PFSK-1 (cell line): ENCODE measurements around the gene ADPRHL1.

ENCODE experiments used
- FOXP2 ChIP-seq: optimal IDR thresholded peaks from 2 replicates; pipeline ENCODE3; 2011; ENCODE audit warnings: borderline replicate concordance, control low read depth, inconsistent platforms; ENCODE audit not compliant: insufficient read depth; ENCODE audit errors: extremely low read length, extremely low read depth
- POLR2AphosphoS5 ChIP-seq: IDR thresholded peaks from 2 replicates; pipeline ENCODE4 v1.6.1; 2012; ENCODE audit warnings: low read depth, mild to moderate bottlenecking, control low read depth, low read length, moderate library complexity
- SIN3A ChIP-seq: IDR thresholded peaks from 2 replicates; pipeline ENCODE4 v1.6.1; 2012; ENCODE audit warnings: mild to moderate bottlenecking, low read length, moderate library complexity, borderline replicate concordance; ENCODE audit not compliant: insufficient read depth
- TAF1 ChIP-seq: IDR thresholded peaks from 2 replicates; pipeline ENCODE4 v1.6.1; 2012; ENCODE audit warnings: low read length, control low read depth, borderline replicate concordance; ENCODE audit not compliant: insufficient read depth
- TF ChIP-seq, protein P1 (sequence below), 2 experiments: IDR thresholded peaks; 2 replicates each; pipeline versions ENCODE4 v1.6.1 to v1.8.0; 2011 to 2012; ENCODE audit warnings: low read depth in 2 of 2, low read length in 2 of 2, control low read depth in 1 of 2, inconsistent platforms in 1 of 2, mild to moderate bottlenecking in 1 of 2, moderate library complexity in 1 of 2; ENCODE audit not compliant: insufficient read depth in 1 of 2

Gene ADPRHL1

DNA sequence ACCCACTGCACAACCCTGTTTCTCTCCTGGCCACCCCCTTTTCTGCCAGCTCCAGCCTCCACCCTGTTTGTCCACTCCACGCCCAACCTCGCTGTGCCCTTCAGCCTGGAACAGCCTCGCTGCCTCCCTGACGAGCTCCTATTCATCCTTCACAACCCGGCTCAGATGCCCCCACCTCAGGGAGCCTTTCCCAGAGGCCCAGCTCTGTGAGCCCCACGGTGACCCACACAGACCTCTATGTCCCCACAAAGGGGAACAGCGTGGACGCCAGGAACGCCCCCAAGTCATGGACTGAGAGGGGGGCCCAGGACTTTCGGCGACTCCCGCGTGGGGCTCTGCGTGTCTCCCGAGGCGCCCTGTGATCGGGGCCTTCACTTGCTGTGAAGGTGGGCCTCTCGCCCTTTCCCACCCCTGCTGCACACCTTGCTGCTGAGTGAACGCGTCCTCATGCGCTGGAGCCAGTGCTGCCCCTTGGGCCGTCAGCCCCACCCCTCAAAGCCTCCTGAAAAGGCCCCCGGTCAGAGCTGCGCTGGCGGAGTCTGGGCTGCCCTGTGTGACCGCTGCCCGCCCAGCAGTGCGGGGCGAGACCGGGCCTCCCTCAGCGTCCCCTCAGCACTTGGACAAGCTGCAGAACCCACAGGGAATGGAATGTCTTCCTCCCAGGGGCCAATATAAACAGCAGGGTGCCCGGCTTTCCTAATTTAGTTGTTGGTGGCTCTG is 40.0 kb downstream of the ADPRHL1 start:
- TF ChIP-seq TAF1 (no peak), POLR2AphosphoS5 (no peak), SIN3A (no peak), FOXP2 (no peak)
- TF ChIP-seq, protein P1, sequence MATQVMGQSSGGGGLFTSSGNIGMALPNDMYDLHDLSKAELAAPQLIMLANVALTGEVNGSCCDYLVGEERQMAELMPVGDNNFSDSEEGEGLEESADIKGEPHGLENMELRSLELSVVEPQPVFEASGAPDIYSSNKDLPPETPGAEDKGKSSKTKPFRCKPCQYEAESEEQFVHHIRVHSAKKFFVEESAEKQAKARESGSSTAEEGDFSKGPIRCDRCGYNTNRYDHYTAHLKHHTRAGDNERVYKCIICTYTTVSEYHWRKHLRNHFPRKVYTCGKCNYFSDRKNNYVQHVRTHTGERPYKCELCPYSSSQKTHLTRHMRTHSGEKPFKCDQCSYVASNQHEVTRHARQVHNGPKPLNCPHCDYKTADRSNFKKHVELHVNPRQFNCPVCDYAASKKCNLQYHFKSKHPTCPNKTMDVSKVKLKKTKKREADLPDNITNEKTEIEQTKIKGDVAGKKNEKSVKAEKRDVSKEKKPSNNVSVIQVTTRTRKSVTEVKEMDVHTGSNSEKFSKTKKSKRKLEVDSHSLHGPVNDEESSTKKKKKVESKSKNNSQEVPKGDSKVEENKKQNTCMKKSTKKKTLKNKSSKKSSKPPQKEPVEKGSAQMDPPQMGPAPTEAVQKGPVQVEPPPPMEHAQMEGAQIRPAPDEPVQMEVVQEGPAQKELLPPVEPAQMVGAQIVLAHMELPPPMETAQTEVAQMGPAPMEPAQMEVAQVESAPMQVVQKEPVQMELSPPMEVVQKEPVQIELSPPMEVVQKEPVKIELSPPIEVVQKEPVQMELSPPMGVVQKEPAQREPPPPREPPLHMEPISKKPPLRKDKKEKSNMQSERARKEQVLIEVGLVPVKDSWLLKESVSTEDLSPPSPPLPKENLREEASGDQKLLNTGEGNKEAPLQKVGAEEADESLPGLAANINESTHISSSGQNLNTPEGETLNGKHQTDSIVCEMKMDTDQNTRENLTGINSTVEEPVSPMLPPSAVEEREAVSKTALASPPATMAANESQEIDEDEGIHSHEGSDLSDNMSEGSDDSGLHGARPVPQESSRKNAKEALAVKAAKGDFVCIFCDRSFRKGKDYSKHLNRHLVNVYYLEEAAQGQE (IDR thresholded peaks at IDR 0.05; ENCODE audit: insufficient read depth in 1 of 2, low read depth in 2 of 2, low read length in 2 of 2) = no peak

DNA sequence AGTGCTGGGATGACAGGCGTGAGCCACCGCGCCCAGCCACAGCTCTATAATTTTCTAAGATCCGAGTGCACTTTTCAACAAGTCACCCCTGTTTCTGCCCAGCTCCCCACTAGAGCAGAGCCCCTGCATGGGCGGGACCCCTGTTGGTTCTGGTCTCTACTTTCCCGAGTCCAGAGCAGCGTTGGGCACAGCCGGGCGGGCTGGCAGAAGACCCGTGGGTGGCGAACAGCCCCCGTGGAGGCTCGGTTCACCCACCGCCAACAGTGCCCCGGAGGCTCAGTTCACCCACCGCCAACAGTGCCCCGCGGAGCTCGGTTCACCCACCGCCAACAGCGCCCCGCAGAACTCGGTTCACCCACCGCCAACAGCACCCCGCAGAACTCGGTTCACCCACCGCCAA is 40.8 kb downstream of the ADPRHL1 start:
- no peak for TF ChIP-seq POLR2AphosphoS5
- TF ChIP-seq TAF1 = no peak
- no peak for TF ChIP-seq SIN3A
- TF ChIP-seq, protein P1 (IDR thresholded peaks at IDR 0.05; ENCODE audit: insufficient read depth in 1 of 2, low read depth in 2 of 2, low read length in 2 of 2) = no peak
- no peak for TF ChIP-seq FOXP2

DNA sequence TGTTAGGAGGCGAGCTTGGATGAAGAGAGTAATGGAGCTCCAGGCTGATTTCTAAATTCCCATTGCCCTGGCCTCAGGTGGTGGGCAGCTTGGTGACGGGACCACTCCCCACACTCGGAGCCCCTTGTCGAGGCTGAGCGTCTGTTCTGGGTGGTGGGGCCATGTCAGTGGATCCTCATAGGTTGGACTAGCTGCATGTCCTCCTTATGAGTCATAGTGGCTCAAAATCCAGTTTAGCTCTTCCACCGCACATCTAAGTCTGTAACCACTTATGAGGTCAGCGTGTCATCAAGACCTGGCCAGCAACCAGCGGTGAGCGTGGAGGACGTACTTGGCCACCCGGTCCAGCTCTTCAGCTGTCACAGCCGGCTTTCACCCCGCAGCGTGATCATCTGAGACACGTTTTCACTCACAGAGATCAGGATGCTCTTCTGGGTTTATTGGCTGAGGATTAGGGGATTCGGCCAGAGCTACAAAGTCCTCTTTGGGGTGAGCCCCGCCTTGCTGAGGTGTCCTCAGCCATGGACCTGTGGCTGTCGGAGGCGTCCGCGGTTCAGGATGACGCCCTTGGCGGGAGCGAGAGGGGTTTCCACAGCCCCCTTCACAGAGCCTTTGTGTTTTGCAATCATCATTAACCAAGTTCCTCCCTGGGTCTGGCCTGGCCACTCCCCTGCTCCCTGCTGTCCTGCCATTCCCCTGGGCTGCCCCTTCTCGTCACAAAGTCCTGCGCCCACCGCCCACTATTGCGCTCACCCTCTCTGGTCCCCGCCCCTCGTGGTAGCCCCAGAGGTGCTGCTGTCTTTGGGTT is 41.9 kb downstream of the ADPRHL1 start:
- TF ChIP-seq TAF1 (no peak), FOXP2 (no peak), SIN3A (no peak), POLR2AphosphoS5 (no peak)
- TF ChIP-seq, protein P1 (IDR thresholded peaks at IDR 0.05; ENCODE audit: insufficient read depth in 1 of 2, low read depth in 2 of 2, low read length in 2 of 2) = no peak

DNA sequence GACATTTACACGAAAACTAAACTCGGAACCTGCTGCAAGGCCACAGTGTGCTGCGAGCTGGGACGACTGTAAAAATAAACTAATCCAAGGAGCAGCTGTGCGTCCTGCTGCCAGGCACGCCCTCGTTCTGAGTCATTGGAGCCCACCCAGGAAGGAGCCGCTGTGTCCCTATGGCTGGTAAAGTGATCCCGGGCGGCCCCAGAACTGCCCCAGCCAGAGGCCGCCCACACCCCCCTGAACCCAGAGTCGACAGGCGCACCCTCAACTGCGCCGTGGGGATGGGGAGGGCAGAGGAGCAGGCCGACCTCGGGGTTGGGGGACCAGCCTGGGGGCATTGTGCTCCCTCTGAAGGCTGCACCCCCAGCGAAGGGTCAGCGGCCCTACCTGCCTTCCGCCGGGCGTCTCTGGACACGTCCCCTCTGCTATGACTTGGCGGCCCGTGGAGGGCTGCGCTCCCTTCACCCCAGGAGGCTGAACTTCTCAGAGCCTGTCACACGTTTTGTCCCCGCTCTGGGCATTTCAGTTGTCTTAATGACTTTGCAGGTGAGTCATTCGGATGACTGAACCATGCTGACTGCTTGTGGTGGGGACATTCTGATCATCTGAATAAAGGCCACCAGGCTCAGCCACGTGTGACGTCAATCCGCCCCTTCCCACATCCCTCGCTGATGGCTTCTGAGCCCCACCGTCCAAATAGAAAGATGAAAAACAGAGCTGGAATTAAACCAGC is 42.7 kb downstream of the ADPRHL1 start:
- no peak for TF ChIP-seq TAF1
- no peak for TF ChIP-seq SIN3A

DNA sequence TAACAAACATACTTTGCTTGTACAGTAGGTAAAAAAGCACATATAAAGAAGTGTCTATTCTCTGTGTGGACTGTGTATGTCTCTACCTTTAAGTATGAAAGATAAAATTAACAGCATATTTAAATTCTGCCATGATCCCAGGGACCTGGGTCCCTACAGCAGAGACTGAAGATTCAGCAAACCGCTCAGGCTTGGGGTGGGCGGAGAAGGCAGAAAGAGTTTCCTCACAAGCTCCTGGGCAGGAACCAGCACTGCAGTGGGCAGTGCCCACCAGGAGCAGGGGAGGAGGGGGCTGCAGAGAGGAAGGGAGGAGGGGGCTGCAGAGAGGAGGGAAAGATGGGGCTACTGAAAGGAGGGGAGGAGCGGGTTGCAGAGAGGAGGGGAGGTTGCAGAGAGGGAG is 44.7 kb downstream of the ADPRHL1 start:
- TF ChIP-seq, protein P1 (IDR thresholded peaks at IDR 0.05; ENCODE audit: insufficient read depth in 1 of 2, low read depth in 2 of 2, low read length in 2 of 2) = no peak
- TF ChIP-seq POLR2AphosphoS5 (no peak), FOXP2 (no peak), TAF1 (no peak)
